Measurements from ENCODE around the gene RPN2.

The RPN2 gene

DNA sequence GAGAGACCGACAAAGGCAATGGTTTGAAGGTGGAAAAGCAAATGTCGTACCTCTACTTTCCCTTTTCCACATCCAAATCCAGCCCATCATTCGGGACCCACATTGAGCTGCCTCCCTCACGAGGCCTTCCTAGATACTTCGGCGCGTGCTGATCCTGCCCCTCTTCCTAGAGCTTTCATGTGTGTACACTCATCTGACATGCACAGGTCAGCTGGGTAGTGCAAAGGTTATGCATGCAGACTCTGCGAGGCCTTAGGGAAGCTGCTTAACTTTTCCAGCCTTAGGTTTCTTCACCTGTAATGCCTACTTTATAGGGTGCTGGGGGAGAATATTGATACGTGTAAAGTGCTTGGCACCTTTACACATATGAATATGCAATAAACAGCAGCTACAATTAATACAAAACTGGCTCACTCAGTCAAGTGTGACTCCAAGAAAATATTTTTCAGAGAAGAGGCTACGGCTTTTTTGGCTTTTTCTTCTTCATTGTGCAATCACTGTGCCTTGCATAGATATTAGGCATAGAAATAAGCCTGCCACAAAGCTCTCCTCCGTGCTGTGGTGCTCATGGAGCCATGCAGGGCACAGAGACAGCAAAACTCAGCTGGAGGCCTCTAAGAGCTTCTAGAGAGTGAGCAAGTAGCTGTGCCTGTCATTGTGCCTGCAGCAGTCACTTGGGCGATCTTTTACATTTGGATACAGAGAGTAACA is 106.7 kb downstream of the RPN2 start:
- no peak for DNase-seq (ENCODE audit: low read depth)
- no peak overlapping the region for H3K4me3 ChIP-seq (ENCODE audit: low read length)
- TF ChIP-seq CTCF (conservative IDR thresholded peaks at IDR 0.05; ENCODE audit: low read depth, low read length): no peak

DNA sequence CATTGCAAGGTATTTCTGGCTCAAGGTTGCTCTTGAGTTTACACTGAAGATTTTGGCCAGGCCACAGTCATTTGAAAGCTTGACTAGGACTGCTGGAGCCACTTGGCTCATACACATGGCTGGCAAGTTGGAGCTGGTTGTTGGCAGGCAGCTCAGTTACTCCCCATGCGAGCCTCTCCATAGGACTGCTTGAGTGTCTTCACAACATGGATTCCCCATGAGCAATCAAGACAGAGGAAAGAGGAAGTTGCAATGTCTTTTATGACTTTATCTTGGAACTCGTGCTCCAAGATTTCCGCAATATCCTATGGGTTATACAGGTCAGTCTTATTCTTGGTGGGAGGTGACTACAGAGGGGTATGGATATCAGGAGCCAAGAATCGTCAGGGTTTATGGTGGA is 109.0 kb downstream of the RPN2 start:
- no peak for DNase-seq (ENCODE audit: low read depth)
- H3K4me3 ChIP-seq (ENCODE audit: low read length): no peak overlapping the region
- no peak for TF ChIP-seq CTCF (conservative IDR thresholded peaks at IDR 0.05; ENCODE audit: low read depth, low read length)

GRCh38 chr20:37290158-37290810 is 111.2 kb downstream of the RPN2 start:
- no peak for TF ChIP-seq CTCF (conservative IDR thresholded peaks at IDR 0.05; ENCODE audit: low read depth, low read length)
- H3K4me3 ChIP-seq (ENCODE audit: low read length): peak overlapping the region; percentile 93
- DNase-seq (ENCODE audit: low read depth): no peak
